H9 (cell line): ENCODE data around the gene ADAMTS18. TPM values are rescaled to one million over a fixed set of nuclear protein-coding genes. Genes with fewer than 3 reads are reported as not detected.

Experiments used
- DNase-seq: peaks from one replicate; pipeline ENCODE4 v3.0.0-alpha.2; 2017
- H2AFZ ChIP-seq: one replicate; pipeline ENCODE4 v1.6.1; 2013; ENCODE audit warnings: mild to moderate bottlenecking, low read length, control low read depth, moderate library complexity
- H2AK5ac ChIP-seq: 2 replicates; pipeline ENCODE4 v1.6.1; 2013; ENCODE audit warnings: low read length, control low read depth, mixed read lengths; ENCODE audit not compliant: insufficient read length
- H2BK120ac ChIP-seq: one replicate; pipeline ENCODE4 v1.6.1; 2013; ENCODE audit warnings: low read depth, mild to moderate bottlenecking, low read length, control low read depth, inconsistent platforms; ENCODE audit not compliant: poor library complexity, severe bottlenecking
- H2BK12ac ChIP-seq: 2 replicates; pipeline ENCODE4 v1.6.1; 2013; ENCODE audit warnings: low read length, control low read depth, mixed read lengths, low read depth; ENCODE audit not compliant: insufficient read length
- H2BK15ac ChIP-seq: 2 replicates; pipeline ENCODE4 v1.6.1; 2013; ENCODE audit warnings: low read depth, low read length, control low read depth
- H2BK20ac ChIP-seq: one replicate; pipeline ENCODE4 v1.6.1; 2013; ENCODE audit warnings: low read depth, mild to moderate bottlenecking, low read length, control low read depth, inconsistent platforms; ENCODE audit not compliant: poor library complexity, severe bottlenecking
- H2BK5ac ChIP-seq: 2 replicates; pipeline ENCODE4 v1.6.1; 2013; ENCODE audit warnings: low read length, control low read depth, mixed read lengths; ENCODE audit not compliant: insufficient read length
- H3K14ac ChIP-seq: 2 replicates; pipeline ENCODE4 v1.6.1; 2013; ENCODE audit warnings: low read length, control low read depth; ENCODE audit not compliant: insufficient read depth
- H3K18ac ChIP-seq: 2 replicates; pipeline ENCODE4 v1.6.1; 2013; ENCODE audit warnings: low read depth, mild to moderate bottlenecking, mixed read lengths, low read length, control low read depth; ENCODE audit not compliant: insufficient read length
- H3K23ac ChIP-seq: 2 replicates; pipeline ENCODE4 v1.6.1; 2013; ENCODE audit warnings: low read length, control low read depth, mixed read lengths, low read depth; ENCODE audit not compliant: insufficient read length
- H3K23me2 ChIP-seq: 2 replicates; pipeline ENCODE4 v1.6.1; 2013; ENCODE audit warnings: low read depth, mild to moderate bottlenecking, mixed read lengths, low read length, control low read depth; ENCODE audit not compliant: insufficient read length, poor library complexity, severe bottlenecking
- H3K27ac ChIP-seq: 2 replicates; pipeline ENCODE4 v1.5.1; 2013; ENCODE audit warnings: low read length, control low read depth, mixed read lengths, low read depth; ENCODE audit not compliant: insufficient read length
- H3K27me3 ChIP-seq: 2 replicates; pipeline ENCODE4 v1.6.1; 2013; ENCODE audit warnings: low read length, control low read depth, inconsistent platforms; ENCODE audit not compliant: insufficient read depth
- H3K4ac ChIP-seq: 2 replicates; pipeline ENCODE4 v1.6.1; 2013; ENCODE audit warnings: low read depth, mild to moderate bottlenecking, control low read depth, inconsistent platforms, low read length, moderate library complexity
- H3K4me1 ChIP-seq: 2 replicates; pipeline ENCODE4 v1.6.1; 2013; ENCODE audit warnings: low read length, control low read depth, inconsistent platforms; ENCODE audit not compliant: insufficient read depth
- H3K4me2 ChIP-seq: 2 replicates; pipeline ENCODE4 v1.6.1; 2013; ENCODE audit warnings: low read length, control low read depth, mixed read lengths; ENCODE audit not compliant: insufficient read length, insufficient read depth
- H3K56ac ChIP-seq: 2 replicates; pipeline ENCODE4 v1.6.1; 2013; ENCODE audit warnings: low read depth, mild to moderate bottlenecking, mixed read lengths, low read length, control low read depth; ENCODE audit not compliant: insufficient read length
- H3K79me1 ChIP-seq: 2 replicates; pipeline ENCODE4 v1.6.1; 2013; ENCODE audit warnings: low read depth, mild to moderate bottlenecking, moderate library complexity, low read length, control low read depth, inconsistent platforms; ENCODE audit not compliant: insufficient read depth, poor library complexity, severe bottlenecking
- H3K79me2 ChIP-seq: 2 replicates; pipeline ENCODE4 v1.6.1; 2013; ENCODE audit warnings: low read length, control low read depth, inconsistent platforms; ENCODE audit not compliant: insufficient read depth
- H3K9ac ChIP-seq: 2 replicates; pipeline ENCODE4 v1.6.1; 2013; ENCODE audit warnings: low read length, control low read depth, mixed read lengths; ENCODE audit not compliant: insufficient read length; ENCODE audit errors: extremely low read depth
- H3K9me3 ChIP-seq: one replicate; pipeline ENCODE4 v1.6.1; 2013; ENCODE audit warnings: low read depth, low read length, inconsistent platforms; ENCODE audit not compliant: control insufficient read depth
- H3T11ph ChIP-seq: one replicate; pipeline ENCODE4 v1.6.1; 2013; ENCODE audit warnings: mild to moderate bottlenecking, low read length, control low read depth, inconsistent platforms
- H4K20me1 ChIP-seq: one replicate; pipeline ENCODE4 v1.6.1; 2013; ENCODE audit not compliant: control insufficient read depth, insufficient read length, insufficient read depth
- H4K5ac ChIP-seq: 2 replicates; pipeline ENCODE4 v1.6.1; 2013; ENCODE audit warnings: low read depth, mild to moderate bottlenecking, mixed read lengths, low read length, control low read depth; ENCODE audit not compliant: insufficient read length
- H4K8ac ChIP-seq: replicated peaks from 2 replicates; pipeline ENCODE4 v1.6.1; 2013; ENCODE audit warnings: low read length, control low read depth, mixed read lengths, low read depth; ENCODE audit not compliant: insufficient read length
- H4K91ac ChIP-seq: 2 replicates; pipeline ENCODE4 v1.6.1; 2013; ENCODE audit warnings: low read depth, mild to moderate bottlenecking, moderate library complexity, mixed read lengths, low read length, control low read depth; ENCODE audit not compliant: insufficient read length
- H3K27ac Mint-ChIP-seq, 3 experiments: 2 replicates in 2 of 3; 3 replicates in 1 of 3; pipeline ENCODE4 v1.8.0; 2020 to 2021; ENCODE audit warnings: mixed read lengths in 3 of 3, mild to moderate bottlenecking in 1 of 3, moderate library complexity in 1 of 3
- H3K27me3 Mint-ChIP-seq: 2 replicates; pipeline ENCODE4 v1.8.0; 2021; ENCODE audit warnings: low read depth, mild to moderate bottlenecking, moderate library complexity, mixed read lengths
- H3K36me3 Mint-ChIP-seq, 3 experiments: 2 replicates in 2 of 3; 3 replicates in 1 of 3; pipeline ENCODE4 v1.8.0; 2020 to 2021; ENCODE audit warnings: low read depth in 3 of 3, mixed read lengths in 3 of 3; ENCODE audit not compliant: insufficient read depth in 1 of 3
- H3K4me1 Mint-ChIP-seq, 2 experiments: 2 replicates each; pipeline ENCODE4 v1.8.0; 2020; ENCODE audit warnings: mixed read lengths in 2 of 2
- H3K4me3 Mint-ChIP-seq, 2 experiments: 2 replicates in 1 of 2; 3 replicates in 1 of 2; pipeline ENCODE4 v1.8.0; 2020 to 2021; ENCODE audit warnings: mild to moderate bottlenecking in 2 of 2, mixed read lengths in 2 of 2, moderate library complexity in 1 of 2
- H3K9me3 Mint-ChIP-seq, 2 experiments: 2 replicates in 1 of 2; 3 replicates in 1 of 2; pipeline ENCODE4 v1.8.0; 2020; ENCODE audit warnings: mild to moderate bottlenecking in 2 of 2, mixed read lengths in 2 of 2, moderate library complexity in 1 of 2
- CTCF ChIP-seq: fragments of 200-600 bp; sonication (generic); conservative IDR thresholded peaks from 3 replicates; pipeline ENCODE4 v1.8.0; 2021; ENCODE audit warnings: antibody characterized with exemption, mild to moderate bottlenecking
- WGBS: extraction: QIAGEN DNeasy Blood & Tissue Kit; methylation state at CpG from one replicate; pipeline ENCODE4 v1.1.7; 2013; ENCODE audit warnings: missing lambda C conversion rate, low lambda C conversion rate, mixed read lengths; ENCODE audit not compliant: insufficient read length; ENCODE audit errors: extremely low coverage; 5-methylcytosine and 5-hydroxymethylcytosine counted together
- total RNA-seq: library from RNA; stranded (reverse); gene quantifications from 2 replicates; pipeline ENCODE4 v1.2.1, GENCODE V29; 2021

The ADAMTS18 gene
- total RNA-seq, 1 experiment from 2014 or later, result 0.07 TPM

- Histone ChIP-seq H2BK15ac (no peak overlapping the region), H2BK20ac (no peak overlapping the region), H4K20me1 (no peaks in the 10 kb centered on the region), H3K27ac (no peak overlapping the region), H2AFZ (no peak overlapping the region), H4K8ac (no peak overlapping the region), H2BK5ac (no peak overlapping the region), H3K4me2 (no peak overlapping the region), H3K56ac (no peak overlapping the region), H4K5ac (no peak overlapping the region), H3K27me3 (no peaks in the 10 kb centered on the region; the same call in 1 of the 2 replicates), H3K79me1 (no peaks in the 10 kb centered on the region), H2AK5ac (no peak overlapping the region), H3K18ac (no peak overlapping the region), H3K23ac (no peak overlapping the region), H3T11ph (no peak overlapping the region), H2BK120ac (no peak overlapping the region), H3K9ac (no peak overlapping the region), H2BK12ac (no peak overlapping the region), H3K79me2 (no peaks in the 10 kb centered on the region), H4K91ac (no peak overlapping the region), H3K14ac (no peak overlapping the region), H3K9me3 (no peaks in the 10 kb centered on the region), H3K4me1 (no peaks in the 10 kb centered on the region; the same call in 1 of the 2 replicates), H3K4ac (no peak overlapping the region), H3K23me2 (no peaks in the 10 kb centered on the region)
- no peaks in the 10 kb centered on the region for H3K9me3 Mint-ChIP-seq
- H3K4me1 Mint-ChIP-seq, result peaks cover 42% of the 10 kb centered on the region in 2 experiments
- no CpG with 5 or more reads among the region's 5 CpGs for WGBS
- peaks cover 6% of the 10 kb centered on the region for H3K27me3 Mint-ChIP-seq
- H3K4me3 Mint-ChIP-seq, result no peak overlapping the region
- no peak for TF ChIP-seq CTCF
- no peaks in the 10 kb centered on the region for H3K36me3 Mint-ChIP-seq
- no peak overlapping the region; a peak in 1 of 7 replicates for H3K27ac Mint-ChIP-seq
- no peak for DNase-seq
Measured at GRCh38 chr16:77238593-77238992, 196.2 kb downstream of the ADAMTS18 start.
